Diencephalon (tissue), 1 donor: Measurements from ENCODE around the gene KCNK16. TPM values are rescaled to one million over a fixed set of nuclear protein-coding genes. Genes with fewer than 3 reads are reported as not detected.

Source experiments
- total RNA-seq: library from RNA; depleted of rRNA; stranded (reverse); fragments of >200 nt; gene quantifications from one replicate; pipeline ENCODE4 v1.2.3, GENCODE V29; 2014

The KCNK16 gene
- not detected for total RNA-seq

GRCh38 chr6:39322306-39322850 is at the start of gene KCNK16:
Gene KCNK16, minus strand, starts transcription at chr6:39322702. Its CDS starts 162 bp downstream, at chr6:39322540.

GRCh38 chr6:39314273-39314795 is 8.2 kb downstream of the KCNK16 start, which contains the start of gene KCNK17:
Gene KCNK17, minus strand, starts transcription at chr6:39314419. Its CDS starts 99 bp downstream, at chr6:39314320.

Other genes with a start within 250 kb of the KCNK16 start
- gene SAYSD1, start 207.5 kb downstream of the KCNK16 start, total RNA-seq, result 29.3 TPM
- not detected for gene KCNK5, start 93.2 kb downstream of the KCNK16 start, total RNA-seq
- 0.69 TPM for gene KCNK17, start 8.3 kb downstream of the KCNK16 start, total RNA-seq